Activated CD4-positive, alpha-beta T cell treated with anti-CD3 and anti-CD28 coated beads, Interleukin-2, Interleukin-6, amounts not matched to agents 100 ng/mL and 50 ng/mL, durations not matched to agents 16 hours and 8 hours (primary cell): ENCODE data around the gene METTL6.
A peak's percentile ranks its signal among the peaks of the same experiment; 100 is the strongest.
"Not testable (repeated sequence)": the region's sequence is repeated elsewhere in the genome, so short reads cannot be mapped to it uniquely, and the experiment has no call there.

Experiments
- DNase-seq: peaks from one replicate; pipeline ENCODE4 v3.0.0-alpha.2; 2020

METTL6 gene

DNA sequence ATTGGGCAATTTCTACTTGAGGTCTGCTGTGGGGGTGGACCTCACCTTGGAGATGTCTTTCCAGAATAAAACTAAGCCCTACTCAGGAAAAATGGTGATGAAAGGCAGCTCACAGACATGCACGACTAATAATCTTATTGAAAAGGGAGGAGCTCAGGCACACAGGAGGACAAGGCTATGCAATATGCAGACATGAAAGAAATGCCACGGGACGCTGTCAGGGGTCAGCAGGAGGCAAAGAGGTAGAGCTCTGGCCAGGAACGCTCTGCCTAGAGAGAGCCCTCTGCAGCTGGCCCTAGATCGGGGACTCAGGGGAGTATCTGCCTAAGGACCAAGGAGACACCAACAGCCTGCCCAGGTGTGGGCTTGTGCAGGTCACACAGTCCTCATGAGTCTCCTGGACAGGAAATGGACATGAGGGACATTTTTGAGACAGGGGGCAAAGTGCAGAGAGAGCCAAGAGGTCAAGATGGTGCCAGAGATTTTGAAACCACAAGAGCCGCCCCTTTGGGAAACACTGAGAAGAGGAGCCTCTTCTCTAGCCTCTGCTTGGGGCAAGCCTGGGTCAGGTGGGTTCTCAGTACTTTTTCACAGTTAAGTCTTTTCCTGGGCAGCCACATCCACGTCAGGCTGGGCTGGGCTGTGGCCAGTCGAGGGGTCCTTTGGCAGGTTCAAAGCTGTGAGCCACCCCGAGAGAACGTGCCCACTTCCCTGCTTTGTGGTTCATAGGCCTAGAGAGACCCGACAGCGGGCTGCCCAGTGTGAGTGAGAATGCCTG lies 23.3 kb upstream of the METTL6 start:
- DNase-seq, result no peak

DNA sequence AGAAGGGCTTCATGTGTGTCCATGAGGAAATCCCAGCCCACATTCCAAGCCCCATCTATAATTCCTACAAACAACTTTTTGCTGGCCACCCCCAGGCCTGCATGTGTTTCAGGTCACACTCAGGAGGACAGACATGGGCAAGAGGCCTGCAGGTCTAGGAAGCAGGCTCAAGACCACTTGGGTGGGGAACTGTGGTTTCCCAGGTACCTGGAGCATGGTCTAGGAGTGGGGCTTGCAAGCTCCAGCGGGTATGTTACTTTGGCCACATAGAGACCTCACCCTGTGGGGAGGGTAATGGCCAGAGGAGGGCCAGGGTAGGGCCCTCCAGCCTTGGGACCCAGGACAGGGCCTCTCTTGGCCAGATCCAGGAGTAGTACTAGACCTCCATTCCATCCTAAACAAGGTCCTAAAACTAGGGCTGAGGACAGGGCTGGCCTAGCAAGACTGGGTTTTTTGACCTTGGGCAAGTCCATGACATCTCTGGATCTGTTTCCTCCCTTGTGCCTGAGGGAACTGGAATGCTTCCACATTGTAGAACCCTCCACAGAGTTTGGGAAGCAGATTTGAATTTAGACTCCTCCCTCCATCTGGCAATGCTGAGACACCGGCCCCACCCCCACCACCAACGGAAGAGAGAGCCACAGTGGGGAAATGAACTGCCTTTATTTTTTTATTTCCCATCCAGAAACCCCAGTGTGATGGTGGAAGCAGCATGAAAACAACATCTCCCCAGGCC lies 22.3 kb upstream of the METTL6 start:
- DNase-seq, result no peak

DNA sequence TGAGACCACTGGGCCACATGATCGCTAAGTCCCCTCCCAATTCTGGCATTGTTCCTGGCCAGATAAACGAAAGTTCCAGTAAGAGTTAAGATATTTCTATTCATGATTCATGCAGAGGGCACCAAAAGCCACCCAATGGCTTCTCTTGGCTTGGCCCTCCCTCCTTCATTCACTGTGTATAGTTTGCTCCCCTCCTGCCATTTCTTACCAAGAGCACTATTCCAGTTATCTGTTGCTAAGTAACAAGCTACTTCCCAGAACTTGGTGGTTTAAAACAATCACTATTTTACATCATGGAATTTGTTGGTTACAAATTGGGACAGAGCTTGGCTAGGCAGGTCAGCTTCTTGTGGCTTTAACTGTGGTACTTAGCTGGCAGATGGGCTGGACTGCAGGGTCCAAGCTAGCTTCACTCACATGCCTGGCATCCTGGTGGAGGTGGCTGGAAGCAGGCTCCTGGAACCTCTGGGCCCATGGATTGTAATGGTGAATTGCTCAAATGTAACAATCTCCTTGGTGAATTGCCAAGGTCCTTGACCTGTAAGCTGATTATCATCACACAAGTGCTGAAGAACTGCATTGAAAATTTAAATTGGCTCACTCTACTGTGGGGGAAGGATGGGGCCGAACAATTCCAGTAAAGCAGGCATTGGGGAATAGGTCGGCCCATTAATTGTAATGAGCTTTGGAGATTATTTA lies 16.6 kb upstream of the METTL6 start:
- DNase-seq, result no peak

DNA sequence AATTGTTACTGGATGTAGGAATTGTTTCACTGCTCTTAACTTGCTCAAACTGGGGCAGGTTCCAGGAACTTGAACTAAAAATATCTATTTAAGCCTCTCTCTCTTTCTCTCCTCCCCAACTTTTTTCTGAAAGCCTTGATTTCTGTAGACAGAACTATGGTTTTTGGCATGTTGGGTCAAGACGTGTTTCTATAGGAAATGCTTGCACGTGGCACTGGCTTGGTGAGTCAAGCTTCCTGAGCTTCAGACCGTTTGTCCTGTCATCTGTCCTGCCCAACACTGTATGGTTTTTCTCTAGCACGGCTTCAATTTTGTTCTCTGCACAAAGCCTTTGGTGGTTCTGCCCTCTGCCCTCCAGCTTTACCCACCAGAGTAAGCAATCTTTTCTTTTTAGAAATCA lies 13.5 kb upstream of the METTL6 start:
- DNase-seq, result no peak

DNA sequence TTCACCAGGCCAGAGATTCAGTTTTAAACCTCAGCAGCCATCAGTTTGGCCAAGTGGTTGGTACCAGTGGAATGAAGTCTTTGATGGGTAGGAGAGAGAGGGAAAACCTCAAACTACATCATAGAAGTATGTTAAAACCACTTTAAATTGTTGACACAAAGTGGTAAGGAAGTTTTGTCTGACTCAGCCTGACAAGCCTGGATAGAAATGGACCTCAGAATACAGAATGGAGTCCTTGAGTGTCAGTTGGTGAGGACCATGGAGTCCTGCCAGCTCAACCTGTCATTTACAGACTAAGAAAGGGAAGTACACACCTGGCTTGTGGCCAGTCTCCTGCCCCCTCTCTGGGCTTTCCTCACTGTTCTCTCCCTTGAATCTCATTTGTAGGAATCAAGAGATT lies 12.1 kb upstream of the METTL6 start:
- no peak for DNase-seq

DNA sequence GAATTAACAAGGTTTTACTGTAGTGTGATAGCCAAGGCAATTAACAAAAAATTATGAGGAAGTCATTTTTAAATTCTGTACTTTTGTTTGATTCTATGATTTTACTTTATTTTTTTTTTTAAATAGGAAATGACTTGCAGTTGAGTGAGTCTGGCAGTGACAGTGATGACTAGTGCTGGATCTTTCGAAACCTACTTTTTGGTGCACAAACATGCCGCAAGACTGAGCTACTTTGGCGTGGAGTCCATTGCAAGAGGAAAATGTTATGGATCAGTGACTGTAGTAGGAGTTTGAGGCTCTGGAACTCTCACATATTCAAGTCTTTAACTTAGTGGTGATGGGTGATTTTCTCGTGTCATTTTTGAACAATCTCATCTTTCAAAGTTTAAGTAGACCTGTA lies 11.6 kb upstream of the METTL6 start:
- no peak for DNase-seq

DNA sequence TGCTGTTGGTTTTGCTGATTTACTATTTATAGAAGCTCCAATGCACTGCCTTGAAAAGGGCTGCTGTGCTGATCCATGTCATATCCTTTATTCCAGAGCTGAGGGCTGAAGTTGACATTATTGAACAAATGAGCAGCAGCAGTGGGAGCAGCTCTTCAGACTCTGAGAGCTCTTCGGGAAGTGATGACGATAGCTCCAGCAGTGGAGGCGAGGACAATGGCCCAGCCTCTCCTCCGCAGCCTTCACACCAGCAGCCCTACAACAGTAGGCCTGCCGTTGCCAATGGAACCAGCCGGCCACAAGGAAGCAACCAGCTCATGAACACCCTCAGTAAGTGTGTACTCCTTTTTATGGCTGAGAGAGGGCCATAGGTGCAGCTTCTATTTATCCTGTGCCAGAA lies 8.9 kb upstream of the METTL6 start:
- DNase-seq, result no peak

DNA sequence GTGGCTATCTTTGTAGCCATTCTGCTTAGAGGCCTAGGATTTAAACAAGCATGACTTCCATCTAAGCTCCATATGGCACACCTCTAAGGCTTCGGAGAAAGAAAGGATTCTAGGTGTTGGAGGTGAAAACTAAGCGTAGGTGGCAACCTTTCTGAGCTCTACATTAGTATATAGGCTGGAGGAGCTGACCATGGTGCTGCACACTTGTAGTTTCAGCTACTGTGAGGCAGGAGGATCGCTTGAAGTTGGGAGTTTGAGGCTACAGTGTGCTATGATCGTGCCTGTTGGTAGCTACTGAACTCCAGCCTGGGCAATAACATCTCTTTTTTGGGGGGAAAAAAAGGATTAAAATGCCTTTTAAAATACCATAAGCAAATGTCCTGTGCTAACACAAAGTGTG lies 7.4 kb upstream of the METTL6 start:
- no peak for DNase-seq

DNA sequence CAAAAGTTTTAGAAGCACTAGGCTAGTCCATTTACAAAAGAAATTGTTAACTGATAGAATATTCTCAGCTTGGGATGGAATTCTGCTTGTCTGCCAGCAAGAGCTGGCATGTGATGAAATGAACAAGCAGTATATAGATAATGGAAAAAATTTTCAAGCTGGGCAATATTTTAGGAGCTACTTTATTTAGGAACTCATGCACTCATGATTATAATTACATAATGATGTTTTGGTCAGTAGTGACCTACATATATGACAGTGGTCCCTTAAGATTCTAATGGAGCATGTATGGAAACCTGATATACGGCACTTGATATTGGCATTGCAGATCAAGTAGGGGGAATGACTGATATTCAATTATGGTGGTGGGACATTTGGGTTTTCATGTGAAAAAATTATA lies 6.2 kb upstream of the METTL6 start:
- no peak for DNase-seq

DNA sequence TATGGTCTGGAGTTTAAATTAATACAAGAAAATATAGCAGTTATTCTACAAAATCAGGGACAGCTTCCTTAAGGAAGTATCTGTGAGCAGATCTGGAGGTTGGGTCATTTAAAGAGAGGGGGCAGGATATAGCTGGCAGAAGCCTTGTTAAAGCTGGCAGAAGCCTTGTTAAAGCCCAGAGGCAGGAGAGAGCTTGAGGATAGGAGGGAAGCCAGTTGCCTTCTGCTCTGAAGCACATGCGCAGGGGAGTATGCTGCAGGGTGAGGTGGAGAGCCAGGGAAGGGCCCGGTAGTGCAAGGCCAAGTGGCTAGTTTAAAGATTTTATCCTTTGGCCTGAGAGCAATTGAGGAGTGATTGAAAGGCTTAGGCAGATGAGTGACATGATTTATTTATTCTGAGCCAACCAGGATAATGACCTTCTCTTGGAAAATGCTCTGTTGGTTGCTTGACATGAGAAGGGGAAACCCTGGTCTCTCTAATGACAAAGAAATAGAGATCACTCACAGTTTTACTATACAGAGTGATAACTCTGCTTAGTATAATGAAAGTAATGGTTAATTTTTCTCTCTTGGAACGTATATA lies 4.0 kb upstream of the METTL6 start:
- no peak for DNase-seq

DNA sequence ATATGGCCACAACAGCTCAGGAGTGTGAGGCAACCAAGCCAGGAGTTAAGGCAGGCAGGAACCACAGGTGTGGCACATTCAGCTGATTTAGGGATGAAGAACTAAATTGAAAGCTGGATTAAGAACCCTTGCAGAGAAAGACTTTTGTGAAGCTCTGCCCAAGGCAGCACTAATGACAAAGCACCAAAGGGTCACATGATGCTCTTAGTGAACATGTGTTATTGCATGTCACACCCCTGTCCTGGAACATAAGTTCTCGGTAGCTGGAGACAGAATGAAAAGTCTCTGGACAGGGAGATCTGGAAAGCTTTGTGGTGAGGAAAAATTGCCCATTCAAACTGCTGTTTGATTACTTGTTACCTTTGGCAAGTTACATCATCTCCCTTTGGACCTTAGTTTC lies 3.3 kb upstream of the METTL6 start:
- DNase-seq, result no peak

DNA sequence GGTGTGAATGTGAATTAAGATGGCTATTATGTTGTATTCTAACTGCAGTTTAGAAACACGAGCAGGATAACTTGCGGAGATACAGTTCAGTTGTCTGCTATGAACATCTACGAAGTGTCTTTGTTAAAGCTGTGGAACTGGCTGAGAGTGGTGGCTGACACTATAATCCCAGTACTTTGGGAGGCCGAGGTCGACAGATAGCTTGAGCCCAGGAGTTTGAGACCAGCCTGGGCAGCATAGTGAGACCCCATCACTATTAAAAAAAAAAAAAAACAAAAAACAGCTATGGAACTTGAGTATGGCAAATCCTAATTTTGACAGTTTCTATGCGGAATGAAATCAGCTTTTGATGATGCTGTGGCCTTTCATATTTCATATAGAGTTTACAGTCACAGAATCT lies 1.7 kb upstream of the METTL6 start:
- no peak for DNase-seq

DNA sequence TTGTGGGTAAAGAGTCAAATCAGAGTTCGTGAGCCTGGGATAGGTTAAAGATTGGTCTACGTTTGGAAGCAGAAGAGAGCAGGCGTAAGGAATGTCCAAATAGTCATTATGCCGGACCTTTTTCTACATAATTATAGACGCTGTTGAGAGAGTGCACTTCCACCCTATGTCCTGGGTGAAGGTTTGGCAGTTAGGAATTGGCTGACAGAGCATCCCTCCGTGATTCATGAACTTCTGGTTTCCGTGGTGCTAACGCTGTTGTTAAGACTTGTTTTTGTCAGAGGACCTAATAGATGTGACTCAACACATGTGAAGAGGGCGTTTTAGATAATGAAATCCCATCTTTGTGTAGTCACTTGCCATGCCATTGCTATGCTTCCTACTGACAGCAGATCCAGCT lies 1.2 kb upstream of the METTL6 start:
- peak; percentile 39 for DNase-seq

DNA sequence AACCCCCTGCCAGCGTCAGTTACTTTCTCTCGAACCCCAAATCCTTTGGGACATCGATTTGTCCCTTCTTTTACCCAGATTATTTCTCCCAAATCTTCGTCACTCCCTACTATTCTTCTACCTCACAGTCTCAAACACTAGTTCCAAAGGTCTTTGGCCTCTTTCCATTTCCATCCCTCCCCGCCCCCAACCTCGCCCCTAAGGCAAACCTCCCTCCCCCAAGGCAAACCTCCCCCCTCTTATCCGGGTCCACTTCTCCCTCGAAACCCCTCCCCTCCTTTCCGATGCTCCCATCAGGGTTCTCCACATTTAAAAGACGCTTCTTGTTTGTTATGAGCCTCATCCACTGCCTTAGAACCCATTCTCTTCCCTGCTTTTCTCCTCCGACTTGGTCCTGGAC lies 637 bp upstream of the METTL6 start:
- DNase-seq, result no peak

DNA sequence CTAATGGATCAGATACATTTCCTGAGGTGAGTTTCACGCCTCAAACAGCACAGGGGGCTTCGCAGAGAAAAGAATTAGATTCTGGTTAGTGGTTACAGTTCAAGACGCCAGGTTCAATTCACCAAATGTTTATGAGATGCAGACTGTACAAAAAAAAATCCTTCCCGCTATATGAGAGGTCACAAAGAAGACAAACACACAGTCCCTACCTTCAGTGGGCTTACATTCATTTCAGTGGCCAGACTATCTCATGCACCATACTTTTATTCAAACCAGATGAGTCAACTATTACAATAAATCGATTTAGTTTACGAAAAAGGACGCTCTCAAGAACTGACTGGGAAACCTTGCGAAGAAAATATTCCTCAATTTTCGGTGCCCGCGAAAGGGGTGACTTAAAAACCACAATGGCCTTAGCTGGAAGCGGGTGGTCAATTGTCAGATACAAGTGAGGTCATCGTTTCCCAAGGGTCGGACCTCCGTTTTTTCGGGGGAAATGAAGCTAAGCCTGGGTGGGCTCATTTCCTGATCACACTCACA lies 695 bp downstream of the METTL6 start:
- DNase-seq, result no peak

DNA sequence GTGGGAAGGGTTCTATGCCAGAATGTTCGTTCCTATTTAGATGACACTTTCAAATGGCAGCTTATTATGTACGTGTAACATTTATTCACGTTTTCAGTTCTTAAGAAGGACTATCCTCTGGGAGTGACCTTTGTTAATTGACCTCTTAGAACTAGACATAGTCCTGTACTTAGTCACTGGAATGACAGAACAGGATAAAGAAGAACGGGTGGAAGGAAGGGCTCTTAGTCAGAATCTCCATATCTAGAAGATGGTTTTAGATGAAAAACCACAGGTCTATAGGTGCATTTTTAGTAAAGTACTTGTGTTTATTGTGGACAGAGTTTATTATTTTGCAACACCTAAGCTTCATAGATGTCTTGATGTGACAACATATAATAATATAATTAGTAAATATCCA lies 6.5 kb downstream of the METTL6 start:
- DNase-seq, result no peak

DNA sequence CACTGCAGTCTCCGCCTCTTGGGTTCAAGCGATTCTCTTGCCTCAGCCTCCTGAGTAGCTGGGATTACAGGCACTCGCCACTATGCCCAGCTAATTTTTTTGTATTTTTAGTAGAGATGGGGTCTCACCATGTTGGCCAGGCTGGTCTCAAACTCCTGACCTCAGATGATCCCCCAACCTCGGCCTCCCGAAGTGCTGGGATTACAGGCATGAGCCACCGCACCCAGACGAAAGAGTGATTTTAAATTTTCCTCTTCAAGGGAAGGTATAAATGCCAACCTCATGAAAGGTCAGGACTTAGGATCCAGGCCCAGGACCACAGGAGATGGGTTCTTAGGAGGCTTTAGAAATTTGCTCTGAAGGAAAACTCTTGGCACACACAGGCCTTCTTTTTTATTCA lies 16.4 kb downstream of the METTL6 start:
- not testable (repeated sequence) for DNase-seq

DNA sequence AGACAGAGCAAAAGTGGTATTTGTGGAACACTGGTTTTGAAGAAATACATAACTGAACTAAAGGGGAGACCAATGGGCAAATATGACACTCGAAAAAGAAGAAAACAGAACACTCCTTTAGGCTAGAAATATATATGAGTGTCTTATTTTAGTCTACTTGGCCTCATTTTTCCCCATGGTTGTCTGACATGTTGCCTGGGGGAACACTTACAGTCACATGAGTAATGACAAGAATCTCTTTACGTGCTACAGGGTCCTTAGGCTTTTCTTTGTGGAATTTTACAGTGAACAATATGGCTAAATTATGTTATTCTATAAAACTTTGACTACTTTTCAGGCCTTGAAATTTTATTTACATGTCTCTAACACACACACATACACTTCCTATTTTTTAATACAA lies 17.6 kb downstream of the METTL6 start:
- no peak for DNase-seq

DNA sequence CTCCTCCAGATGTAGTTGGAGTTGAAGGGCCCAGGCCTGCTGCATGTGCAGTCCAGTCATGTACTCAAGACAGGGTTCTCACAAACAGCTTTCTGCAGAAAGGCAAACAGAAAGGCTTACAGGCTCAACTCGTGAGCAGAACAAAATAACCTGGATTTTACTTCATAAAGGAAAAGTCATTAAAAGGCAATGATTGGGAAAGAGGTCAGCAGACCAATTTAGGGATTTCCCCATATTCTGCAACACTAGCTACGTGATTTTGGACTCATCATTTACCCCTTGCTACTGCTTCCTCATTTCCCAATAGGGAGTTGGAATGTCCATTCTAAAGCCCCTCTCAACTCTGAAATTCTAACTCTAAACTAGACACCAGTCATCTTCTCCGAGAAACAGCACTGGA lies 18.1 kb downstream of the METTL6 start:
- DNase-seq, result no peak

DNA sequence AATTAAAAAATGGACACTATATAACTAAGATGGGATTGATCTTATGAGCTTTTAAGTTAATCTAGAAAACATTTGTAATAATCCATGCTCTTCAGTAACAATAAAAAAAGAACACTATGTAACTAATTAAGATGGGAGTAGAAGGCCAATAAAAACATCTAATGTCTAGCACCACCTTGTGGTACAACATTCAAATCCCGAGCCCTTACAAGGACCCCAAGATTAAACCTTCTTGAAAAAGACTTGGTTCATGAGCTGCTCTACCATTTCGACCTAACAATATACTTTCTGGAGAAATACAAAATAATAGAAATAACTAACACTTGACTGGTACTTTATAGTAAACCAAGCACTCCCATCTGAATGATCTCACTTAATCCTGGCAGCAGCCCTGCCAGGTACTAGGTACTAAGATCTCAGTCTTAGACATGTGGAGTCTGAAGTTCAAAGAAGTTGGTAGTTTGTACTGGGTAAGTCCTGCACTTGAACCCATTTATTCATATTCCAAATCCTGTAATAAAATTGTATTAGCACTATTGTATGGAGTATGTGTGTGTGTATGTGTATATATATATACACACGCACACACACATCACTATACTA lies 21.8 kb downstream of the METTL6 start:
- DNase-seq, result peak; percentile 49

DNA sequence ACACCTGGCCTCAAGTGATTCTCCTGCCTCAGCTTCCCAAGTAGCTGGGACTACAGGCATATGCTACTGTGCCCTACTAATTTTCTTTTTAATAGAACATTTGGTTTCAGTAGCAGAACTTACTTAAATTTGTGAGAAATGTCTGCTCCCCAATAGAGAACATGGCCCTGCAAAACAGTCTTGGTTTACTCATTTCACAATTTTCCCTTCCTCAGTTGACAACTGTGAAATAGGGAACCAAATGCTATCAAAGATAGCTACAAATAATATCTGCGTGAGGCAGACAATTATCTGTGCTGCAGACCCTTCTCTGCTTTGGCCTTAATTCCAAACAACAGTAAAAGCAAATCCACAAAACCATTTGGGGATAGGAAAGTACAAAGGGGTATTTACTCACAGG lies 22.6 kb downstream of the METTL6 start:
- DNase-seq, result no peak

DNA sequence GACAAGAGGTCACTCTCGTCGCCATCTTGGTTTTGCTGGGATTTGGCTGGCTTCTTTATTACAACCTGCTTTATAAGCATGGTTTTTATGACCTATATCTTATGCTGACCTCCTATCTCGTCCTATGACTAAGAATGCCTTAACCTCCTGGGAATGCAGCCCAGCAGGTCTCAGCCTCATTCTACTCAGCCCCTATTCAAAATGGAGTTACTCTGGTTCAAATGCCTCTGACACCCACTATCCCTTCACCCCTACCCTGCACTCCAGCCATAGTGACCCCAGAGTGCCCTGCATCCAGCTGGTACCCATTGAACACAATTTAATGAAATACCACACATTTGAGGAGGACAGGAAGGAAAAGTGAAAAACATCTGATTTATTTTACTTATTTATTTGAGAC lies 23.4 kb downstream of the METTL6 start:
- DNase-seq, result no peak

DNA sequence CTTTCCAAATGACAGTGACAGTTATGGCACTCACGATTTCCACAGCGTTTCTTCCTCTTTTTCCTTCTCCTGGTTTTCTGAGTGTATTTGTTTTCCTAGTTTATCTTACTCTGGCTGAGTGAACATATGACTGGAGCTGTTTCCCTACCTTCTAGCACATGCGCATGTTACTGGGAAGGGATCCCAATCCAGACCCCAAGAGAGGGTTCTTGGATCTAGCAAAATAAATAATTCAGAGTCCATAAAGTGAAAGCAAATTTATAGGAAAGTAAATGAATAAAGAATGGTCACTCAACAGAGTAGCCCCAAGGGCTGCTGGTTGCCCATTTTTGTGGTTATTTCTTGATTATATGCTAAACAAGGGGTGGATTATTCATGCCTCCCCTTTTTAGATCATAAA lies 23.8 kb downstream of the METTL6 start:
- no peak for DNase-seq
